GM10248 (cell line): Measurements from ENCODE around the gene ARHGEF11.

Source experiments
- CTCF ChIA-PET: fragments of 300-600 bp; sonication (Branson Sonifier 250); formaldehyde crosslinking; extraction: SDS; loops from one replicate; lab custom pipeline; 2021; ENCODE audit warnings: antibody characterized with exemption; lab: Yijun Ruan, JAX
- POLR2A ChIA-PET: fragments of 350-650 bp; sonication (Branson Sonifier 250); formaldehyde crosslinking; extraction: SDS; loops from one replicate; lab custom pipeline; 2020; ENCODE audit warnings: antibody characterized with exemption; lab: Yijun Ruan, JAX
- DNase-seq: peaks from one replicate; pipeline ENCODE4 v3.0.0; 2012; ENCODE audit errors: extremely low spot score
- CTCF ChIP-seq: IDR thresholded peaks from 2 replicates; pipeline ENCODE4 v1.5.1; 2012; ENCODE audit warnings: mild to moderate bottlenecking, low read depth; ENCODE audit errors: extremely low read depth, missing control alignments, control extremely low read depth

ARHGEF11 gene

DNA sequence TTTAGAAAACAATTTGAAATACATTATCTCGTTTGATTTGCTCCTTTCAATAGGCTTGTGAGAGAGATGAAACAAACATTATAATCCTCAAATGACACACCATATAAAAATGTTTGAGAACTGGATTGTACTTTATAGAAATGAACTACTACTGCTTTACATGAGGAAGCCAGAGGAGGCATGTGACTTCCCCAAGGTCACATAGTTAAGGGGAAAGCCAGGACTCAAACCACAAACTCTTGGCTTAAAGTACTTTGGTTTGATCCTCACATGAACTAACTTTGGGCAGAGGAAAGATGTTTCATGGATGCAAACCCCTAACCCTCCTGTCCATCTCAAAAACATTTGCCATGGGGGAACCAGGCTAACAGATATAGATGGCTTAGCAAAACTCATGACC is 4.7 kb downstream of the ARHGEF11 start:
- no peak for DNase-seq
- ChIA-PET CTCF (interaction anchor here (1.2 kb wide), 1 partner anchor 62 kb away, joined by 3 read pairs; no protein-coding TSS in a partner anchor), POLR2A (no interaction called here)
- no peak for TF ChIP-seq CTCF

- POLR2A ChIA-PET = no interaction called here
- no peak for TF ChIP-seq CTCF
- CTCF ChIA-PET = interaction anchor here (0.7 to 1.9 kb wide), 3 partner anchors 9 to 238 kb away, joined by 3 to 5 read pairs (median 4); no protein-coding TSS in a partner anchor
- no peak for DNase-seq
These were observed 10.4 kb downstream of the ARHGEF11 start for GRCh38 chr1:157035121-157035520.

DNA sequence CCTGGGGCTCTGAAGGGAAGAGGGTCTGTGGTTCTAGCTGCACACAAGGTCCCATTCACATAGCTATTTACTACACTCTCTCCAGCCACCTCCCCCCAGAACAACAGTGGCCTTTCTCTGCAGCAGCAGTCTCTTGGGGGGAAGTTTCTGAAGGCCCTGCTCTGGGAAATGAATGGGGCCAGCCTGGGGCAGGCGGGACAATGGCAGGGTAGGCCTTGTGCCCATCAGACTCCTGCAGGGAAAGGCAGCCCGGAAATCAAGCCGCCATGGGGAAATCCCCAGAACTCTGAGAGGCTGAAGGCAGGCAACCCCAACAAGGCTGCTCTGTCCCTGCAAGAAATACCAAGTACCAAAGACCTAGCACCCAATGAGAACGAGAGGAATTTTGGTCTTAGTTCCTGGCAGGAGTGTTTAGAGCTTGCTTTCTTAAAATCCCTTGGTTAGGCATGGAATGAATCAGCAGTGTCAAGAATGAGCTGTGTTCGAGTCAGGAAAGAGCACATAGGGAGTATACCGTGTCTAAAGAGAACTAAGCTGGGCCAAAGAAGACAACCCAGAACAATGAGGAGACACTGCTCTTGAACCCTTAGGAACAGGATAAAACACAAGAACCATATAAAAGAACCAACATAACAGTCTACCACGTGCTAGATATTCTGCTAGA is 11.3 kb downstream of the ARHGEF11 start:
- ChIA-PET CTCF (interaction anchor here (0.6 to 1.9 kb wide), 4 partner anchors 9 to 98 kb away, joined by 3 to 5 read pairs (median 4); no protein-coding TSS in a partner anchor), POLR2A (no interaction called here)
- no peak for DNase-seq
- TF ChIP-seq CTCF = no peak

DNA sequence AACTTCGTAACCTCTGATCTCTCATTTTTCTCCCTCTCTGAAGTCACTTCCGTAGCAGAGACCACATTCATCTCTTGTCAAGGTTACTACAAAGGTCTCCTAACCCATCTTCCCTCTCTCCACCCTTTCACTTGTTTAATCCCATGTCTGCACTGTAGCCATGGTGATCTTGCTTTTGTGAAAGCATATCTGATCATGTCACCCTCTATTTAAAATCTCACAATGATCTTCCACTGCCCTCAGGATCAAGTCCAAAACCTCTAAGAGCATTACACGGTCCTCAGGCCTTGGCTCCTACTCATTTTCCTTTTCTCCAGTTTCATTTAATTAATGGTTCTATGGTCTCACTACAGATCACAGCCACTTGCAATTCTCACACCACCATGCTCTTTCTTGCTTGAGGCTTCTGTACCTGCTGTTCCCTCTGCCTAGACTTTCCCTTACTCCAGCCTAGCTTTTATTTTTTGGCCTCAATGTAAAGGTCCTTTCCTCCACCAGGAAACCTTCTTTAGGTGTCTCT is 12.1 kb downstream of the ARHGEF11 start:
- CTCF ChIA-PET = interaction anchor here (0.6 to 1.9 kb wide), 3 partner anchors 17 to 97 kb away, joined by 3 to 4 read pairs (median 4); no protein-coding TSS in a partner anchor
- POLR2A ChIA-PET = no interaction called here
- DNase-seq = no peak
- TF ChIP-seq CTCF = no peak

- ChIA-PET POLR2A (no interaction called here), CTCF (interaction anchor here (1.0 to 1.1 kb wide), 2 partner anchors 15 to 124 kb away, joined by 3 read pairs; no protein-coding TSS in a partner anchor)
- no peak for TF ChIP-seq CTCF
- no peak for DNase-seq
These were observed 13.2 kb downstream of the ARHGEF11 start for GRCh38 chr1:157032303-157032702.

GRCh38 chr1:157030728-157031127 is 14.8 kb downstream of the ARHGEF11 start:
- CTCF ChIA-PET = no interaction called here
- no peak for DNase-seq
- POLR2A ChIA-PET = no interaction called here
- TF ChIP-seq CTCF = no peak
